CD4-positive, alpha-beta T cell (primary cell): ENCODE measurements around the gene NPBWR2. TPM values are rescaled to one million over a fixed set of nuclear protein-coding genes. Genes with fewer than 3 reads are reported as not detected.

Experiments used
- ATAC-seq: fragments of 200-7000 bp; cut with Tn5 transposase; one replicate; pipeline ENCODE4 v1.10.0; 2022; ENCODE audit warnings: mild to moderate bottlenecking; ENCODE audit not compliant: poor library complexity
- CTCF ChIA-PET: fragments of 350-600 bp; sonication (Branson Sonifier 250); formaldehyde crosslinking; loops from one replicate; lab custom pipeline; 2021; ENCODE audit warnings: antibody characterized with exemption, inconsistent platforms; lab: Charles Lee
- POLR2A ChIA-PET: fragments of 350-600 bp; sonication (Branson Sonifier 250); formaldehyde crosslinking; loops from one replicate; lab custom pipeline; 2021; ENCODE audit warnings: antibody characterized with exemption, inconsistent platforms; lab: Charles Lee
- DNase-seq, 14 experiments: peaks; one replicate each; pipeline ENCODE4 v3.0.0-alpha.2; 2013 to 2020; ENCODE audit warnings: mixed read lengths in 2 of 14
- H3K27ac ChIP-seq, 2 donors: one replicate each; pipeline versions ENCODE4 v1.5.1 to v1.7.0; 2013; ENCODE audit warnings: low read length in 2 of 2, low read depth in 1 of 2, mild to moderate bottlenecking in 1 of 2
- H3K27me3 ChIP-seq, 2 experiments: 1 replicate in 1 of 2; 2 replicates in 1 of 2; pipeline versions ENCODE4 v1.6.1 to v1.7.0; 2013; ENCODE audit warnings: low read length in 2 of 2, control low read depth in 1 of 2, mild to moderate bottlenecking in 1 of 2, moderate library complexity in 1 of 2; ENCODE audit not compliant: insufficient read depth in 2 of 2, control insufficient read depth in 1 of 2
- H3K36me3 ChIP-seq: one replicate; pipeline ENCODE4 v1.6.1; 2013; ENCODE audit warnings: low read length, control low read depth; ENCODE audit not compliant: insufficient read depth
- H3K4me1 ChIP-seq: one replicate; pipeline ENCODE4 v1.6.1; 2013; ENCODE audit warnings: low read length, control low read depth; ENCODE audit not compliant: insufficient read depth
- H3K4me3 ChIP-seq: one replicate; pipeline ENCODE4 v1.5.1; 2013; ENCODE audit warnings: mild to moderate bottlenecking, low read length, moderate library complexity
- H3K9me3 ChIP-seq, 2 experiments: 1 replicate in 1 of 2; 2 replicates in 1 of 2; pipeline versions ENCODE4 v1.6.1 to v1.7.0; 2013; ENCODE audit warnings: low read length in 2 of 2, mild to moderate bottlenecking in 2 of 2, control low read depth in 1 of 2, moderate library complexity in 1 of 2; ENCODE audit not compliant: control insufficient read depth in 1 of 2, insufficient read depth in 1 of 2
- H3K27ac Mint-ChIP-seq: one replicate; pipeline ENCODE4 v1.8.0; 2020; ENCODE audit warnings: mixed read lengths
- H3K27me3 Mint-ChIP-seq: one replicate; pipeline ENCODE4 v1.8.0; 2021; ENCODE audit warnings: mixed read lengths
- H3K36me3 Mint-ChIP-seq: one replicate; pipeline ENCODE4 v1.8.0; 2021; ENCODE audit warnings: low read depth, mixed read lengths
- H3K4me1 Mint-ChIP-seq: one replicate; pipeline ENCODE4 v1.8.0; 2021; ENCODE audit warnings: low read depth, mixed read lengths
- H3K4me3 Mint-ChIP-seq: one replicate; pipeline ENCODE4 v1.8.0; 2020; ENCODE audit warnings: mild to moderate bottlenecking, mixed read lengths
- H3K9me3 Mint-ChIP-seq: one replicate; pipeline ENCODE4 v1.8.0; 2020; ENCODE audit warnings: mixed read lengths
- CTCF ChIP-seq: fragments of 200-600 bp; IDR thresholded peaks from one replicate; pipeline ENCODE4 v1.8.0; 2022; ENCODE audit warnings: antibody characterized with exemption, mild to moderate bottlenecking
- intact Hi-C, 2 experiments: fragments of 100-400 bp; cut with DNase I in 1 of 2; cut with micrococcal nuclease in 1 of 2; formaldehyde crosslinking; loops; one replicate each; pipeline versions ENCODE4 v1.15.1 to v1.9.0; 2023 to 2025; cut with DNase I, micrococcal nuclease
- total RNA-seq, 174 experiments: library from RNA in 2 of 174; stranded (reverse) in 2 of 174; gene quantifications; one replicate each; pipeline ENCODE4 v1.2.3 and lab custom pipeline; 2021 to 2026

NPBWR2 gene
- total RNA-seq, 2 experiments from 2014 or later: 0.38 to 0.47 TPM

- H3K27ac Mint-ChIP-seq: no peak overlapping the region
- POLR2A ChIA-PET: no interaction called here
- no peak for ATAC-seq
Observed at GRCh38 chr20:64155258-64156135, 48.1 kb upstream of the NPBWR2 start.

GRCh38 chr20:64154590-64155257 is 47.4 kb upstream of the NPBWR2 start:
- Histone ChIP-seq H3K4me3 (no peak overlapping the region), H3K4me1 (no peaks in the 10 kb centered on the region), H3K27me3 (peaks cover 9% of the 10 kb centered on the region in 2 experiments), H3K9me3 (peaks cover 0 to 5% of the 10 kb centered on the region in 2 experiments), H3K27ac (no peak overlapping the region), H3K36me3 (no peaks in the 10 kb centered on the region)
- peaks cover 7% of the 10 kb centered on the region for H3K27me3 Mint-ChIP-seq
- no peak overlapping the region for H3K4me3 Mint-ChIP-seq
- no peak for DNase-seq
- no peak for ATAC-seq
- TF ChIP-seq CTCF: no peak
- ChIA-PET CTCF (no interaction called here), POLR2A (no interaction called here)
- H3K9me3 Mint-ChIP-seq: no peaks in the 10 kb centered on the region
- intact Hi-C loops: no loop called here
- H3K36me3 Mint-ChIP-seq: no peaks in the 10 kb centered on the region
- H3K27ac Mint-ChIP-seq: no peak overlapping the region
- no peaks in the 10 kb centered on the region for H3K4me1 Mint-ChIP-seq

More at GRCh38 chr20:64155258-64156135, 48.1 kb upstream of the NPBWR2 start:
- intact Hi-C loops: no loop called here
- peaks cover 12% of the 10 kb centered on the region for H3K27me3 Mint-ChIP-seq
- Histone ChIP-seq H3K9me3 (peaks cover 0 to 12% of the 10 kb centered on the region in 2 experiments), H3K36me3 (no peaks in the 10 kb centered on the region), H3K27me3 (peaks cover 16 to 17% of the 10 kb centered on the region in 2 experiments), H3K4me3 (no peak overlapping the region), H3K27ac (no peak overlapping the region), H3K4me1 (no peaks in the 10 kb centered on the region)
- H3K4me3 Mint-ChIP-seq: no peak overlapping the region
- CTCF ChIA-PET: no interaction called here
- H3K4me1 Mint-ChIP-seq: no peaks in the 10 kb centered on the region
- H3K36me3 Mint-ChIP-seq: no peaks in the 10 kb centered on the region
- TF ChIP-seq CTCF: no peak
- no peaks in the 10 kb centered on the region for H3K9me3 Mint-ChIP-seq
- DNase-seq: no peak

- DNase-seq (no peak), ATAC-seq (no peak)
- CTCF ChIA-PET: no interaction called here
- Histone ChIP-seq H3K27ac (no peak overlapping the region), H3K36me3 (no peaks in the 10 kb centered on the region), H3K9me3 (peaks cover 0 to 6% of the 10 kb centered on the region in 2 experiments), H3K4me3 (no peak overlapping the region), H3K4me1 (no peaks in the 10 kb centered on the region), H3K27me3 (peaks cover 2% of the 10 kb centered on the region in 2 experiments)
- peaks cover 3% of the 10 kb centered on the region for H3K27me3 Mint-ChIP-seq
- no peak overlapping the region for H3K27ac Mint-ChIP-seq
- intact Hi-C loops: no loop called here
- H3K9me3 Mint-ChIP-seq: no peaks in the 10 kb centered on the region
- TF ChIP-seq CTCF: no peak
- H3K4me3 Mint-ChIP-seq: no peak overlapping the region
- H3K36me3 Mint-ChIP-seq: no peaks in the 10 kb centered on the region
- POLR2A ChIA-PET: no interaction called here
- no peaks in the 10 kb centered on the region for H3K4me1 Mint-ChIP-seq
Observed at GRCh38 chr20:64153861-64154589, 46.7 kb upstream of the NPBWR2 start.
